HG03457 (cell line): Measurements from ENCODE around the gene TMEM272.

Source experiments
- ATAC-seq: cut with Tn5 transposase; IDR thresholded peaks from one replicate; pipeline ENCODE4 v1.9.1; 2021; ENCODE audit warnings: moderate number of reproducible peaks; ENCODE audit not compliant: unreplicated experiment

Gene TMEM272

GRCh38 chr13:51783428-51784094 lies 61.4 kb downstream of the TMEM272 start:
- no peak for ATAC-seq

- no peak for ATAC-seq
Observed at GRCh38 chr13:51782026-51782710, 62.8 kb downstream of the TMEM272 start.

- ATAC-seq: no peak
Observed at GRCh38 chr13:51781246-51782022, 63.5 kb downstream of the TMEM272 start.

GRCh38 chr13:51780099-51780498 lies 64.9 kb downstream of the TMEM272 start:
- ATAC-seq: no peak

GRCh38 chr13:51778392-51778791 lies 66.6 kb downstream of the TMEM272 start:
- no peak for ATAC-seq

- no peak for ATAC-seq
Observed at GRCh38 chr13:51777921-51778320, 67.1 kb downstream of the TMEM272 start.

- ATAC-seq: no peak
Observed at GRCh38 chr13:51776179-51776578, 68.8 kb downstream of the TMEM272 start.

- ATAC-seq: no peak
Observed at GRCh38 chr13:51773515-51773914, 71.5 kb downstream of the TMEM272 start.

GRCh38 chr13:51772781-51773180 lies 72.2 kb downstream of the TMEM272 start:
- no peak for ATAC-seq

- ATAC-seq: no peak
Observed at GRCh38 chr13:51772105-51772455, 72.9 kb downstream of the TMEM272 start.

GRCh38 chr13:51771418-51772104 lies 73.4 kb downstream of the TMEM272 start:
- ATAC-seq: no peak

GRCh38 chr13:51770681-51771417 lies 74.1 kb downstream of the TMEM272 start:
- ATAC-seq: no peak

- ATAC-seq: no peak
Observed at GRCh38 chr13:51770160-51770559, 74.8 kb downstream of the TMEM272 start.

- ATAC-seq: no peak
Observed at GRCh38 chr13:51769455-51770127, 75.4 kb downstream of the TMEM272 start.

GRCh38 chr13:51768976-51769375 lies 76.0 kb downstream of the TMEM272 start:
- no peak for ATAC-seq

- no peak for ATAC-seq
Observed at GRCh38 chr13:51768378-51768921, 76.5 kb downstream of the TMEM272 start.

GRCh38 chr13:51767100-51767499 lies 77.9 kb downstream of the TMEM272 start:
- ATAC-seq: no peak

- ATAC-seq: no peak
Observed at GRCh38 chr13:51765142-51765515, 79.8 kb downstream of the TMEM272 start.

- ATAC-seq: peak; percentile 75
Observed at GRCh38 chr13:51764184-51765141, 80.5 kb downstream of the TMEM272 start.
